ENCODE measurements around the gene MEGF9. TPM values are rescaled to one million over a fixed set of nuclear protein-coding genes. Genes with fewer than 3 reads are reported as not detected.

The MEGF9 gene
- total RNA-seq, 2 experiments from 2014 or later: 3.8 TPM

DNA sequence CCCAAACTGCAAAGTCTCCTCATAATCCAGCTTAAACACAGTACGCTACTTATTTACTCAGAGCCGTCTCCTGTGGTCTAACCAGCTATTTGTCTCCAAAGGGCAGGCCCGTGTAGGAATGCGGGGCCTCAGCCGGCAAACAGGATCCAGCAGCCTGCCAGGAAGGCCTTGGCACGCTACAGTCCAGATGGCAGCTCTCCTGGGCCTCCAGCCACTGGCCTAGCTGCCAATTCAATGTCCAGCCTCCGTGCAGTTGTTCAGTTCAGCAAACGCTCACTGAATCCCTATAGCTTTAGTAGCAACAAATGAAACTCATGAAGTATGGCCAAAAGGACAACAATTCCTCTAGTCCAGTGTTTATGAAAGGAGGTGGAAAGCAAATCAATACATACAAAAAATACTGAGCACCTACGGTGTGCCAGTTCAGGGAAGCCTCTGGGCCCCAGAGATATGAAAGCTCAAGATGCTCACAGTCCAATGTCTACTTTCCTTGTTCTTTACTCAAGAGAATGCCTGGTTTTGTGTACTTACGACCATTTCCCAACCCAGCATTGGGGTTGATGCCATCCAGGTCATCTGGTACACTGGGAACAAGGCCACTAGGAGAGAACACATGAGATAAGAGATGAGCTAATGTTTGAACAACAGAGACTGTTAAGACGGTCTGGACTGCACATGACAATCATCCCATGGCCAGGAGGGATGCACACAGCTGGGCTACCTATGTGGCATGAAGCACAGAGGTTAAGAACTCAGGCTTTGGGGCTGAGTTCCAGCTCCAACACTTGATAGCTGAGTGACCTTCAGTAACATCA is 142.6 kb downstream of the MEGF9 start:
- H3K36me3 Mint-ChIP-seq (ENCODE audit: low read depth): peaks cover 28% of the 10 kb centered on the region
- H3K27me3 Mint-ChIP-seq (ENCODE audit: low read depth): no peaks in the 10 kb centered on the region
- CTCF ChIA-PET: no interaction called here
- peaks cover 14% of the 10 kb centered on the region for H3K4me1 Mint-ChIP-seq (ENCODE audit: low read depth)
- DNase-seq: no peak
- H3K9me3 Mint-ChIP-seq: no peaks in the 10 kb centered on the region
- intact Hi-C loops (cut with micrococcal nuclease): no loop called here
- no peak overlapping the region for H3K27ac Mint-ChIP-seq
- no peak overlapping the region for H3K4me3 Mint-ChIP-seq

DNA sequence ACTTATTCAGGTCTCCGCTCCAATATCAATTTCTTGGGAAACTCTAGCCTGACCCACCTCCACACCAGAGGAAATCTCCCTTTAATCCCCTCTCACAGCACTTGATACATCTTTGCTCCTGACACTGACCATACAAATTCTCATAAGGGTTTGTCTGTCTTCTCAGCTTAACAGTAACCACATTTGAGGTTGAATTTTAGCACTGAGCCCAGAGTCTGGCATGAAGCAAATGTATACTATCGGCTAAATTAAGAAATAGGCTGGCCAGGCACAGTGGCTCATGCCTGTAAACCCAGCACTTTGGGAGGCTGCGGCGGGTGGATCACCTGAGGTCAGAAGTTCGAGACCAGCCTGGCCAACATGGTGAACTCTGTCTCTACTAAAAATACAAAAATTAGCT is 144.0 kb downstream of the MEGF9 start:
- intact Hi-C loops (cut with micrococcal nuclease): no loop called here
- peaks cover 17% of the 10 kb centered on the region for H3K4me1 Mint-ChIP-seq (ENCODE audit: low read depth)
- H3K9me3 Mint-ChIP-seq: no peaks in the 10 kb centered on the region
- no peak for DNase-seq
- no peaks in the 10 kb centered on the region for H3K27me3 Mint-ChIP-seq (ENCODE audit: low read depth)
- peaks cover 34% of the 10 kb centered on the region for H3K36me3 Mint-ChIP-seq (ENCODE audit: low read depth)
- CTCF ChIA-PET: no interaction called here
- no peak overlapping the region for H3K27ac Mint-ChIP-seq
- no peak overlapping the region for H3K4me3 Mint-ChIP-seq

DNA sequence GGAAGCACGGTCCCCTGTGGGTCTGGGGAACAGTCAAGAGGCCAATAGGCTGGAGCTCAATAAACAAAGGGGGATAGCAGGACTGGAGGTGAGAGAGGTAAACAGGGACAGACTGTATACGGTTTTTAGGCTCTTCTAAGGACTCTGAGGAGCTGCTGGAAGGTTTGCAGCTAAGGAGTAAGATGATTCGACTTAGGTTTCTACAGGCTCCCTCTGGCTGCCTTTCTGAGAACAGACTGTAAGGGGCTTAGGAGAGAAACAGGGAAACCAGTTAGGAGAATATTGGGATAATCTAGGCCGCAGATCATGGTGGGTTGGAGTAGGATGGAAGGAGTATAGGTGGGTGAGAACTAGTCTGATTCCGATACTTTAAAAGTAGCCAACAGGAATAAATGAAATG is 144.7 kb downstream of the MEGF9 start:
- Mint-ChIP-seq H3K36me3 (ENCODE audit: low read depth) (peaks cover 40% of the 10 kb centered on the region), H3K27me3 (ENCODE audit: low read depth) (no peaks in the 10 kb centered on the region), H3K4me1 (ENCODE audit: low read depth) (peaks cover 16% of the 10 kb centered on the region), H3K9me3 (no peaks in the 10 kb centered on the region), H3K27ac (no peak overlapping the region), H3K4me3 (no peak overlapping the region)
- intact Hi-C loops (cut with micrococcal nuclease): no loop called here
- CTCF ChIA-PET: interaction anchor here (1.1 kb wide), 1 partner anchor 16 kb away, joined by 3 read pairs; no protein-coding TSS in a partner anchor
- no peak for DNase-seq

DNA sequence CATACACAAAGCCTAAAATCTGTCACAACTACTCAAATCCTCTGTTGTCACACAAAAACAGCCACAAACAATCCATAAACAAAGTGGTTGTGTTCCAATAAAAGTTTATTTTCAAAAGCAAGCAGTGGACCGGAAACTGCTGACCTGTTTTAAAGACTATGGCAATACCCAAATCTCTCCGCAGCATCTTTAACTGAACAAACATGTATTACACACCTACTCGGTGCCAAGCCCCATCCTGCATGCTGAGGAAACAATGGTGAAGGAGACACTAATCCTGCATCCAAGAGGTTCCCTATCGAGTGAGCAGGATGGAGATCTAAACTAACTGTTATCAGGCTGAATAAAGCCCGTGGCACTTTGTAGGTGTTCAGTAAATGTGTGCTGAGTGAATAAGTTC is 145.5 kb downstream of the MEGF9 start:
- Mint-ChIP-seq H3K9me3 (no peaks in the 10 kb centered on the region), H3K4me3 (no peak overlapping the region), H3K27me3 (ENCODE audit: low read depth) (no peaks in the 10 kb centered on the region), H3K4me1 (ENCODE audit: low read depth) (peaks cover 10% of the 10 kb centered on the region), H3K27ac (no peak overlapping the region), H3K36me3 (ENCODE audit: low read depth) (peaks cover 43% of the 10 kb centered on the region)
- CTCF ChIA-PET: interaction anchor here (1.1 kb wide), 1 partner anchor 17 kb away, joined by 3 read pairs; no protein-coding TSS in a partner anchor
- intact Hi-C loops (cut with micrococcal nuclease): no loop called here
- no peak for DNase-seq

DNA sequence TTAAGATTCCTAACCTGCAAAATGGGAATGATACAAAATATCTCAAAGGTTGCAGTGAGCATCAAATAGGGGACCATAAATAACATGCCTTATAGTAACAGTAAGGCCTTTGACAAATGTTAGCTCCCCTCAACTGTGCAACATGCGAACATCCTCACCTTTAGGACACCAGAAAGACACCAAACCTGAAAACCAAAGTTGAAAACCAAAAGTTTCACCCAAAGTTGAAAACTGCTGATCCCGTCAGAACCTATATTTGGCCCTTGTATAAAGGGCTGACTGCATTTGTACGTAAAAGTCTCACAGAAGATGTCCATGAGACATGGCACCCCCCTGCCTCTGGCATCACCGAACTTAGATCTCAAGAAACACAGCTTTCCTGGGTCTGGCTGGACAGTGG is 146.4 kb downstream of the MEGF9 start:
- no peak overlapping the region for H3K27ac Mint-ChIP-seq
- no peak for DNase-seq
- CTCF ChIA-PET: no interaction called here
- no peaks in the 10 kb centered on the region for H3K27me3 Mint-ChIP-seq (ENCODE audit: low read depth)
- intact Hi-C loops (cut with micrococcal nuclease): no loop called here
- H3K9me3 Mint-ChIP-seq: no peaks in the 10 kb centered on the region
- H3K4me3 Mint-ChIP-seq: no peak overlapping the region
- peaks cover 49% of the 10 kb centered on the region for H3K36me3 Mint-ChIP-seq (ENCODE audit: low read depth)
- peaks cover 9% of the 10 kb centered on the region for H3K4me1 Mint-ChIP-seq (ENCODE audit: low read depth)

DNA sequence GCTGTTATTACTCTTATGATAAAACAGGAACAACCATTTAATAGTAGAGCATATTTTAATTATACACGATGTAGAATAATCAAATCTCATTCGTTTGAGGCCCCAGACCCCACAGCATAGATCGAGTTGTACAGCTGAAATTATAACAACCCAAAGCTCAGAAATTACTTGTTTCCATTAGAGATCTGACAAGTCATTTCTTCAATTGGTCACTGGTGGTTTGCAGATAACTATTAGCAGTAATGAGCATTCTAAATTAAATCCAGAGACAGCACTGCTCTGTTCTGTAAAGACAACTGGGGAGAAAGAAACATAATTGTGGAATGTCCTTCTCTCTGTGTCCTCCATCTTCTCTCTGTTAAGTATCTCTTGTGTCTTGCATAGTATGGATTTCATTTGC is 147.2 kb downstream of the MEGF9 start:
- Mint-ChIP-seq H3K36me3 (ENCODE audit: low read depth) (peaks cover 56% of the 10 kb centered on the region), H3K9me3 (no peaks in the 10 kb centered on the region), H3K27ac (no peak overlapping the region), H3K27me3 (ENCODE audit: low read depth) (no peaks in the 10 kb centered on the region), H3K4me1 (ENCODE audit: low read depth) (peaks cover 12% of the 10 kb centered on the region), H3K4me3 (no peak overlapping the region)
- CTCF ChIA-PET: no interaction called here
- intact Hi-C loops (cut with micrococcal nuclease): no loop called here
- no peak for DNase-seq

DNA sequence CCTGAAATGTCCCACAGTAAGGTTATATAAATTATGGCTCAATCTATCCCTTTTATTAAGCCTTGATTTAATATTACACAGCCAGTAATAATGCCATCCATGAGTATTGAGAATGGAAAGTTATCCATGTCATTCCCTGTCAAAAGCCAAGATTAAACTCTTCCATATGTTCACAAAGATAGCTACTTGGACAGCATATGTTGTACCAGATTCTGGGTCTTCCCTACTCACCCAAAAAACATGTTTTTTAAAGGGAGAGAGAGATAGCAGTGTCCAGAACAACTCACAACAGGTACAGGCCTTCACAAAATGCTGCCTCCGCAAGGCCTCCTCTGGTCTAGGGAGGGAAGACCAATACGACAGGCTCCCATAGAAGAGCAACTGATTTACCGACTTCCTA is 149.7 kb downstream of the MEGF9 start:
- intact Hi-C loops (cut with micrococcal nuclease): no loop called here
- CTCF ChIA-PET: no interaction called here
- Mint-ChIP-seq H3K27ac (no peak overlapping the region), H3K36me3 (ENCODE audit: low read depth) (peaks cover 48% of the 10 kb centered on the region), H3K27me3 (ENCODE audit: low read depth) (no peaks in the 10 kb centered on the region), H3K4me1 (ENCODE audit: low read depth) (peaks cover 12% of the 10 kb centered on the region), H3K9me3 (no peaks in the 10 kb centered on the region), H3K4me3 (no peak overlapping the region)
- DNase-seq: no peak

DNA sequence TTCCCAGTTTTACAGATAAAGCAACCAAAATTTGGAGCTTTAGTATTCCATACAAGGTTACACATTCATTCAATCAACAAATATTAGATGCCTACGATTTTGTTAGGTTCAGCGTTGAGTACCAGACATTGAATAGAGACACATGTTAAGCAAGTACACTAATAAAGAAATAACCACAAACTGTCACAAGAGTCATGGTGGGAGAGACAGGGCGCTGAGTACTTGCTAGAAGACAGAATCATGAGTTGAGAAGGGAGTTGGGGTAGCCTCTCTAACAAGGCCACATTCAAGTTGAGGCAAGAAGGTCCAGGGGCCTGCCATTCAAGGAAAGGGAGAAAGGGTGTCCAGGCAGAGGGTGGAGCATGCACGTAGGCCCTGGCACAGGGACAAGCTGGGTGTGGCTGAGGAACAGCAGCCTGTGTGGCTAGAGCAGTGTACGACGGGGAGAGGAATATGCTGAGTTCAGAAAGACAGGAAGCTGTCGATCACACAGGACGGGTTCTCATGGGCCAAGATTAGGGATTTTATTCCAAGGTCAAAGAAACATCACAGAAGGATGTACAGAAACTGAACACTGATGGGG is 151.3 kb downstream of the MEGF9 start:
- intact Hi-C loops (cut with micrococcal nuclease): no loop called here
- Mint-ChIP-seq H3K4me1 (ENCODE audit: low read depth) (peaks cover 16% of the 10 kb centered on the region), H3K27me3 (ENCODE audit: low read depth) (no peaks in the 10 kb centered on the region), H3K36me3 (ENCODE audit: low read depth) (peaks cover 42% of the 10 kb centered on the region), H3K4me3 (no peak overlapping the region), H3K9me3 (no peaks in the 10 kb centered on the region), H3K27ac (no peak overlapping the region)
- CTCF ChIA-PET: no interaction called here
- DNase-seq: no peak

DNA sequence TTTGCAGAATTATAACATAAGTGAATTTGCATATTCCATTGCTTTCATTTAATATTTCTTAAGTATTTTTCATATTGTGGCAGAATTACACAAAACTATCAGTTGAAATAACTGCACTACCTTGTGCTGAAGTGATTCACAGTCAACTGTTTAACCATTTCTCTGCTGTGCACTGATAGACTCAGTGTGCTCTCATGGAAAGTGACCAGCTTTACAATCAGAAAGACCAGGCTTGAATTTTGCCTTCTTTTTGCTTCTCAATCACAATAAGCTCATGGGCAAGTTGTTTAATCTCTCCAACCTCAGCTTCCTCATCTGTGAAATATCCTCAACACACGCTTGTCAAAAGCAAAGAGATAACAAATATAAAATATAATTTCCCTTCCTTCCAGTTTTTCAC is 152.6 kb downstream of the MEGF9 start:
- H3K27me3 Mint-ChIP-seq (ENCODE audit: low read depth): no peaks in the 10 kb centered on the region
- peaks cover 16% of the 10 kb centered on the region for H3K4me1 Mint-ChIP-seq (ENCODE audit: low read depth)
- CTCF ChIA-PET: interaction anchor here (1.1 kb wide), 1 partner anchor 24 kb away, joined by 3 read pairs; no protein-coding TSS in a partner anchor
- DNase-seq: no peak
- peaks cover 41% of the 10 kb centered on the region for H3K36me3 Mint-ChIP-seq (ENCODE audit: low read depth)
- no peak overlapping the region for H3K4me3 Mint-ChIP-seq
- no peak overlapping the region for H3K27ac Mint-ChIP-seq
- intact Hi-C loops (cut with micrococcal nuclease): no loop called here
- H3K9me3 Mint-ChIP-seq: no peaks in the 10 kb centered on the region

DNA sequence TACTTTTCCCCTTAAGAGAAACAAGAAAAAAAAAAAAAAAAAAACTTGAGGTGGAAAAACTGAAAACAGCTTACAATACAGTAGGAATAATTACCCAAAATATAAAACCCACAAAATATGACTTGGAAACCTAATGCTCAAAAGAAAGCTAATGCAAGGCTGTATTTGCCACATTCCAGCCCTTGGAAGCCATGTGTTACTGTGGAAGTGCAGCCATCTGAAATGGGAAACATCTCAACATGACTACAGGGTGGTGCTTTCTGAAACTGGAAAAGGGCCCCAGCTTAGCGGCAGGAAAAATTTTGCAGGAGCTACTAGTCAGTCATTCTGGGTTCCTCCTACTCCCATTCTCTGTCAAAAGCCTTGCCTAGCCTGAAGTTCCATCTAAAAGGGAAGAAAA is 154.7 kb downstream of the MEGF9 start:
- Mint-ChIP-seq H3K36me3 (ENCODE audit: low read depth) (peaks cover 41% of the 10 kb centered on the region), H3K4me3 (no peak overlapping the region), H3K27ac (no peak overlapping the region), H3K9me3 (no peaks in the 10 kb centered on the region), H3K4me1 (ENCODE audit: low read depth) (peaks cover 7% of the 10 kb centered on the region), H3K27me3 (ENCODE audit: low read depth) (no peaks in the 10 kb centered on the region)
- no peak for DNase-seq
- CTCF ChIA-PET: interaction anchor here (0.6 kb wide), 1 partner anchor 503 kb away, joined by 3 read pairs; no protein-coding TSS in a partner anchor
- intact Hi-C loops (cut with micrococcal nuclease): no loop called here

DNA sequence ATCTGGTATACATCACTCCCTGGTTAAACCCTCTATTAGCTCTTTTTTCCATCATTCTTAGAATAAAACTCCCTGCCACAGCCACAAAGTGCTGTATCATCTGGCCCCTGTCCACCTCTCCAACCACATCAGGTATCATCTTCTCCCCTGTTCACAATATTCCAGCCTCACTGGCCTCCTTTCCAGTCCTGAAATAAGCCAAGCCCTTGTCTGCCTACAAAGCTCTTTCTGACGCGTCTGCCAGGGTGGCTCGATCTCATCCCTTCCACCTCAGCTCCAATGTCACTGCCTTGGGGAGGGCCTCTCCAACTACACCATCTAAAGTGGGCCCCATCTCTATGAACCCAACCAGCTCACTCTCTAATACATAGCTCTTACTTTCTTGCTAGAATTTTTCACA is 155.8 kb downstream of the MEGF9 start:
- intact Hi-C loops (cut with micrococcal nuclease): no loop called here
- no peaks in the 10 kb centered on the region for H3K9me3 Mint-ChIP-seq
- CTCF ChIA-PET: interaction anchor here (0.6 kb wide), 1 partner anchor 27 kb away, joined by 7 read pairs; no protein-coding TSS in a partner anchor
- H3K27me3 Mint-ChIP-seq (ENCODE audit: low read depth): no peaks in the 10 kb centered on the region
- no peak overlapping the region for H3K4me3 Mint-ChIP-seq
- peak overlapping the region; percentile 46 for H3K27ac Mint-ChIP-seq
- no peak for DNase-seq
- H3K36me3 Mint-ChIP-seq (ENCODE audit: low read depth): peaks cover 39% of the 10 kb centered on the region
- H3K4me1 Mint-ChIP-seq (ENCODE audit: low read depth): peaks cover 7% of the 10 kb centered on the region

DNA sequence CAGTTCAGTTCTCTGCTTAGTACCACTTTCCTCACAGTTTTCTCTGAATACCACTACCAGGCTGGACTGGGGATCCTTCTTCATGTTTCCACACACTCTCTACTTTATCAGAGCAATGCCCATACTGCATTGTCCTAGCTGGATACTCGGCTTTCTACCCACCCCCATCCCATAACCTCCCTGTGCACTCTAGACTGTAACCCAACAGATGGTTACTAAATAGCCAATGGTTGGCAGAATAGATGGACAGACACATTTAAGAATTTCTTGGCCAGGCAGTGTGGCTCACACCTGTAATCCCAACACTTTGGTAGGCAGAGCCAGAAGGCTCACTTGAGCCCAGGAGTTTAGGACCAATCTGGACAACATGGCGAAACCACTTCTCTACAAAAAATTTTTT is 157.1 kb downstream of the MEGF9 start:
- H3K36me3 Mint-ChIP-seq (ENCODE audit: low read depth): peaks cover 37% of the 10 kb centered on the region
- no peak overlapping the region for H3K27ac Mint-ChIP-seq
- CTCF ChIA-PET: no interaction called here
- no peak for DNase-seq
- no peak overlapping the region for H3K4me3 Mint-ChIP-seq
- intact Hi-C loops (cut with micrococcal nuclease): no loop called here
- H3K9me3 Mint-ChIP-seq: no peaks in the 10 kb centered on the region
- no peaks in the 10 kb centered on the region for H3K27me3 Mint-ChIP-seq (ENCODE audit: low read depth)
- H3K4me1 Mint-ChIP-seq (ENCODE audit: low read depth): peaks cover 5% of the 10 kb centered on the region

DNA sequence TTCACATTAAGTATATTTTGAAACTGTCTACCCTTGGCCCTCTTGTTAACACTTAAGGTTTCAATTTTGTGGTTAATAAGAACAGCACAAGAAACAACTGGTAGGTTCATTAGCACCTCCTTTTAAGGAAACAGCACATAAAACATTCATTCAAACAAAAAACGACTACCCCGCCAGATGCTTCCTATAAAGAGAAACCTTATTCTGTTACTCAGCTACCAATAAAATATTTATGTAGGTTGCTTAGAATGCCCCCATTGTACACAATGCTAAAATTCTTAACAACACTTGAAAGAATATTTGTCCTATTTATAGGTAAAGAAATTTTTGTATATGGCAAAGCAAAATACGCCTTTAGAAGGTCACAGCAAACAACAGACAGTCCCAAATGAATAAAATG is 157.5 kb downstream of the MEGF9 start:
- intact Hi-C loops (cut with micrococcal nuclease): no loop called here
- Mint-ChIP-seq H3K27me3 (ENCODE audit: low read depth) (no peaks in the 10 kb centered on the region), H3K36me3 (ENCODE audit: low read depth) (peaks cover 33% of the 10 kb centered on the region), H3K4me3 (no peak overlapping the region), H3K9me3 (no peaks in the 10 kb centered on the region), H3K4me1 (ENCODE audit: low read depth) (peaks cover 5% of the 10 kb centered on the region), H3K27ac (no peak overlapping the region)
- DNase-seq: no peak
- CTCF ChIA-PET: no interaction called here
